ENCODE measurements around the gene WDTC1. TPM values are rescaled to one million over a fixed set of nuclear protein-coding genes. Genes with fewer than 3 reads are reported as not detected.
"Not testable (repeated sequence)": the region's sequence is repeated elsewhere in the genome, so short reads cannot be mapped to it uniquely, and the experiment has no call there.

Gene WDTC1
- total and polyA plus RNA-seq, 9 of the 15 experiments (the other 6 are each of a cell fraction or from before 2014, with no cell fraction given), result 0.18 to 32.3 (median 8.8) TPM

DNA sequence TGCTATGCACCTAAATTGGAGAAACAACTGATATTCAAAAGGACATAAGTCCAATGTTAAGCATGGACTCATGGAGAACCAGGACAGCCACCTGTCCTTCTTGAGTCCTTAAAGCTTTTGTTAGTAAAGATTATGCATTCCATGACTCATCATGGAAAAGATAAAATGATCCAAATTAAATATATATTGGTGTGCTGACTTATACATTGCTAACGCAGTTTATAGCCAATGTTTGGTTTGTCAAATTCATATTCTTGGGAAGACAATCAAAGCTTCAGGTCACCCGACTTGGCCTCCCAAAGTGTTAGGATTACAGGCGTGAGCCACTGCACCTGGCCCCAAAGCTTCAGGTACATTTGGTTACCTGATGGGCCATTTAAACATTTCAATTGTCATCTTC lies 49.8 kb upstream of the WDTC1 start:
- H4K20me1 ChIP-seq (replicated peaks; ENCODE audit: control insufficient read depth, insufficient read depth, low read length); intact Hi-C loops (cut with micrococcal nuclease); H3K4me2 ChIP-seq (ENCODE audit: insufficient read depth, low read length); H2AFZ ChIP-seq (ENCODE audit: low read depth, low read length); H3K27ac ChIP-seq (ENCODE audit: extremely low read depth, low read depth, low read length); CTCF ChIA-PET (ENCODE audit: low intra/inter-chr PET ratio); ATAC-seq; H3K36me3 ChIP-seq (ENCODE audit: control insufficient read depth, insufficient read depth, low read length); H3K79me2 ChIP-seq (ENCODE audit: control insufficient read depth, insufficient read depth, low read length); H3K9ac ChIP-seq (ENCODE audit: insufficient read depth in 1 of 2, low read depth in 2 of 2, low read length in 2 of 2); DNase-seq (ENCODE audit: extremely low read depth in 1 of 4, low spot score in 3 of 4); FAIRE-seq; H3K9me3 ChIP-seq (replicated peaks; ENCODE audit: control insufficient read depth, insufficient read depth, low read depth, low read length); H3K9me1 ChIP-seq (ENCODE audit: control insufficient read depth, insufficient read depth, low read length); in situ Hi-C loops (cut with MboI); H3K4me3 ChIP-seq; BruUV-seq (replicated peaks); H3K4me1 ChIP-seq (replicated peaks in 1 of 2; ENCODE audit: control insufficient read depth in 2 of 2, insufficient read depth in 2 of 2, low read length in 2 of 2); H3K27me3 ChIP-seq (ENCODE audit: control insufficient read depth in 2 of 2, insufficient read depth in 2 of 2, low read length in 2 of 2): not testable (repeated sequence)
- POLR2A ChIA-PET, result interaction anchor here (0.6 kb wide), 1 partner anchor 217 kb away, joined by 3 read pairs; no protein-coding TSS in a partner anchor
- TF ChIP-seq, protein P1, sequence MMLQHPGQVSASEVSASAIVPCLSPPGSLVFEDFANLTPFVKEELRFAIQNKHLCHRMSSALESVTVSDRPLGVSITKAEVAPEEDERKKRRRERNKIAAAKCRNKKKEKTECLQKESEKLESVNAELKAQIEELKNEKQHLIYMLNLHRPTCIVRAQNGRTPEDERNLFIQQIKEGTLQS (IDR thresholded peaks at IDR 0.05), result peak; percentile 38; the same call in 1 of the 2 replicates
- TF ChIP-seq, protein P1 (CRISPR knock-in tag; conservative IDR thresholded peaks at IDR 0.05), result not testable (repeated sequence)
- WGBS (ENCODE audit: insufficient coverage, low coverage, missing lambda C conversion rate), result 24% methylated on average over 3 of the region's 3 CpGs

DNA sequence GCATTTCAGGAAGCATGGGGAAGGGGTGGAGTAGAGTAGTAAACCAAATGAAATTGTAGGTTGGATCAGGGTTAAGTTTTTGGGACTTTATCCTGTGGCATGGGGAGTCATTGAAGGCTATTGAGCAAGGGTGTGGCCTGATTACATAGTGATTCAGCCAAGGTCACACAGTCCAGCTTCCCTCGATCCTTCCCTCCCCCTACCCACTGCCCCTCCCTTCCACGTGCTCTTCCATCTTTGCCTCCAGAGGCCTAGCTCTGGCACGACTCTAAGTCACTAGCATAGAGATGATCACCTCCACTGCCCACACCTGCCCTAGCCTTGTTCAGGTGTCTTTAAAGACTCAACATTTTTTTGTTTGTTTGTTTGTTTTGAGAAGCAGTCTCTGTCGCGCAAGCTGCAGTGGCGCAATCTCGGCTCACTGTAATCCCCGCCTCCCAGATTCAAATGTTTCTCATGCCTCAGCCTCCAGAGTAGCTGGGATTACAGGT lies 42.3 kb upstream of the WDTC1 start:
- no peaks in the 10 kb centered on the region for H3K9me1 ChIP-seq (ENCODE audit: control insufficient read depth, insufficient read depth, low read length)
- no TSS peak for BruUV-seq (replicated peaks)
- FAIRE-seq (no peak), ATAC-seq (peak; percentile 59), DNase-seq (ENCODE audit: extremely low read depth in 1 of 4, low spot score in 3 of 4) (peak in 3 of 4 experiments; percentile 20 to 56 (median 49))
- peaks cover 7 to 22% of the 10 kb centered on the region in 2 experiments for H3K4me1 ChIP-seq (replicated peaks in 1 of 2; ENCODE audit: control insufficient read depth in 2 of 2, insufficient read depth in 2 of 2, low read length in 2 of 2)
- H3K9me3 ChIP-seq (replicated peaks; ENCODE audit: control insufficient read depth, insufficient read depth, low read depth, low read length), result no peaks in the 10 kb centered on the region
- CTCF ChIA-PET (ENCODE audit: low intra/inter-chr PET ratio), result no interaction called here
- no peaks in the 10 kb centered on the region for H3K36me3 ChIP-seq (ENCODE audit: control insufficient read depth, insufficient read depth, low read length)
- WGBS (ENCODE audit: insufficient coverage, low coverage, missing lambda C conversion rate), result 11% methylated on average over 8 of the region's 8 CpGs
- in situ Hi-C loops (cut with MboI) (loop anchor here (5.0 kb wide), 1 partner anchor 80 kb away; no protein-coding TSS in a partner anchor), intact Hi-C loops (cut with micrococcal nuclease) (loop anchor here (10.0 kb wide), 1 partner anchor 173 kb away; the partner anchor contains the start of gene MAP3K6)
- no peaks in the 10 kb centered on the region for H3K79me2 ChIP-seq (ENCODE audit: control insufficient read depth, insufficient read depth, low read length)
- no peak overlapping the region for H3K4me3 ChIP-seq
- no peaks in the 10 kb centered on the region for H4K20me1 ChIP-seq (replicated peaks; ENCODE audit: control insufficient read depth, insufficient read depth, low read length)
- no peak overlapping the region for H3K9ac ChIP-seq (ENCODE audit: insufficient read depth in 1 of 2, low read depth in 2 of 2, low read length in 2 of 2)
- H3K4me2 ChIP-seq (ENCODE audit: insufficient read depth, low read length), result peak overlapping the region; percentile 2; the same call in 1 of the 2 replicates
- H3K27me3 ChIP-seq (ENCODE audit: control insufficient read depth in 2 of 2, insufficient read depth in 2 of 2, low read length in 2 of 2), result no peaks in the 10 kb centered on the region; a peak in 1 of 5 replicates
- no peak overlapping the region for H3K27ac ChIP-seq (ENCODE audit: extremely low read depth, low read depth, low read length)
- POLR2A ChIA-PET, result interaction anchor here (0.6 to 1.6 kb wide), 4 partner anchors 10 to 90 kb away, joined by 3 to 5 read pairs (median 3); partner anchors contain the start of gene SLC9A1
- peak overlapping the region; percentile 9; the same call in 1 of the 2 replicates for H2AFZ ChIP-seq (ENCODE audit: low read depth, low read length)
- peak; percentile 82 for TF ChIP-seq MYC (IDR thresholded peaks at IDR 0.05; ENCODE audit: low read depth, low read length)
- no peak for TF ChIP-seq MYC (CRISPR knock-in tag; IDR thresholded peaks at IDR 0.05; ENCODE audit: borderline replicate concordance, low read depth)
- TF ChIP-seq L3MBTL2 (IDR thresholded peaks at IDR 0.05), result peak; percentile 90
- TF ChIP-seq KLF1 (tag; IDR thresholded peaks at IDR 0.05), result peak; percentile 56; the same call in 1 of the 2 replicates
- no peak for TF ChIP-seq E2F3 (CRISPR knock-in tag; IDR thresholded peaks at IDR 0.05)
- no peak for TF ChIP-seq NFYB (IDR thresholded peaks at IDR 0.05; ENCODE audit: extremely low read depth, insufficient read length)
- TF ChIP-seq CHD4 (IDR thresholded peaks at IDR 0.05; ENCODE audit: insufficient read depth, insufficient replicate concordance, low read depth, low read length, poor library complexity, severe bottlenecking), result no peak
- no peak for TF ChIP-seq TCF3 (CRISPR knock-in tag; IDR thresholded peaks at IDR 0.05)
- TF ChIP-seq PRMT5 (CRISPR knock-in tag; IDR thresholded peaks at IDR 0.05), result no peak
- TF ChIP-seq TBL1XR1 (IDR thresholded peaks at IDR 0.05; ENCODE audit: low read length in 2 of 2), result no peak
- TF ChIP-seq, protein P2, sequence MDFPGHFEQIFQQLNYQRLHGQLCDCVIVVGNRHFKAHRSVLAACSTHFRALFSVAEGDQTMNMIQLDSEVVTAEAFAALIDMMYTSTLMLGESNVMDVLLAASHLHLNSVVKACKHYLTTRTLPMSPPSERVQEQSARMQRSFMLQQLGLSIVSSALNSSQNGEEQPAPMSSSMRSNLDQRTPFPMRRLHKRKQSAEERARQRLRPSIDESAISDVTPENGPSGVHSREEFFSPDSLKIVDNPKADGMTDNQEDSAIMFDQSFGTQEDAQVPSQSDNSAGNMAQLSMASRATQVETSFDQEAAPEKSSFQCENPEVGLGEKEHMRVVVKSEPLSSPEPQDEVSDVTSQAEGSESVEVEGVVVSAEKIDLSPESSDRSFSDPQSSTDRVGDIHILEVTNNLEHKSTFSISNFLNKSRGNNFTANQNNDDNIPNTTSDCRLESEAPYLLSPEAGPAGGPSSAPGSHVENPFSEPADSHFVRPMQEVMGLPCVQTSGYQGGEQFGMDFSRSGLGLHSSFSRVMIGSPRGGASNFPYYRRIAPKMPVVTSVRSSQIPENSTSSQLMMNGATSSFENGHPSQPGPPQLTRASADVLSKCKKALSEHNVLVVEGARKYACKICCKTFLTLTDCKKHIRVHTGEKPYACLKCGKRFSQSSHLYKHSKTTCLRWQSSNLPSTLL (IDR thresholded peaks at IDR 0.05), result no peak

All from K562 (cell line).